Common myeloid progenitor, CD34-positive (primary cell): Measurements from ENCODE around the gene PTPRG.

ENCODE experiments used
- CTCF ChIA-PET: fragments of 350-600 bp; sonication (Branson Sonifier 250); formaldehyde crosslinking; loops from one replicate; lab custom pipeline; 2021; ENCODE audit warnings: antibody characterized with exemption; lab: Charles Lee
- POLR2A ChIA-PET: fragments of 350-600 bp; sonication (Branson Sonifier 250); formaldehyde crosslinking; loops from one replicate; lab custom pipeline; 2021; ENCODE audit warnings: antibody characterized with exemption; lab: Charles Lee
- DNase-seq, 3 donors: peaks; one replicate each; pipeline versions ENCODE4 v3.0.0 to v3.0.0-alpha.2; 2013
- H3K27ac ChIP-seq, 2 experiments: 1 replicate in 1 of 2; 2 replicates in 1 of 2; pipeline ENCODE4 v1.7.0; 2013; ENCODE audit warnings: inconsistent platforms in 2 of 2, low read length in 2 of 2, mild to moderate bottlenecking in 2 of 2, low read depth in 1 of 2, moderate library complexity in 1 of 2; ENCODE audit not compliant: severe bottlenecking in 2 of 2, insufficient read depth in 1 of 2, poor library complexity in 1 of 2
- H3K27me3 ChIP-seq, 5 experiments: replicated peaks in 2 of 5; 1 replicate in 3 of 5; 2 replicates in 2 of 5; pipeline versions ENCODE4 v1.6.1 to v1.7.0; 2013; ENCODE audit warnings: low read length in 4 of 5, mild to moderate bottlenecking in 2 of 5, moderate library complexity in 2 of 5, inconsistent platforms in 1 of 5; ENCODE audit not compliant: insufficient read depth in 5 of 5, control insufficient read depth in 4 of 5
- H3K36me3 ChIP-seq, 4 experiments: 1 replicate in 2 of 4; 2 replicates in 2 of 4; pipeline versions ENCODE4 v1.6.1 to v1.7.0; 2013; ENCODE audit warnings: low read length in 3 of 4, control low read depth in 1 of 4, mild to moderate bottlenecking in 1 of 4; ENCODE audit not compliant: control insufficient read depth in 4 of 4, insufficient read depth in 4 of 4
- H3K4me1 ChIP-seq, 4 experiments: 1 replicate in 3 of 4; 2 replicates in 1 of 4; pipeline versions ENCODE4 v1.6.1 to v1.7.1; 2013; ENCODE audit warnings: low read length in 3 of 4, mild to moderate bottlenecking in 3 of 4, control low read depth in 1 of 4, inconsistent platforms in 1 of 4, moderate library complexity in 1 of 4; ENCODE audit not compliant: control insufficient read depth in 4 of 4, insufficient read depth in 4 of 4; ENCODE audit errors: control extremely low read depth in 1 of 4
- H3K4me3 ChIP-seq, 7 experiments: 1 replicate in 4 of 7; 2 replicates in 3 of 7; pipeline versions ENCODE4 v1.5.1 to v1.7.0; 2013; ENCODE audit warnings: mild to moderate bottlenecking in 7 of 7, low read length in 6 of 7, moderate library complexity in 6 of 7, inconsistent platforms in 2 of 7, low read depth in 2 of 7, control low read depth in 1 of 7; ENCODE audit not compliant: insufficient read depth in 4 of 7, control insufficient read depth in 1 of 7; ENCODE audit errors: extremely low read depth in 1 of 7
- H3K9me3 ChIP-seq, 5 experiments: 1 replicate in 4 of 5; 2 replicates in 1 of 5; pipeline versions ENCODE4 v1.6.1 to v1.7.1; 2013; ENCODE audit warnings: low read length in 4 of 5, mild to moderate bottlenecking in 2 of 5, inconsistent platforms in 1 of 5, low read depth in 1 of 5, moderate library complexity in 1 of 5; ENCODE audit not compliant: control insufficient read depth in 4 of 5, insufficient read depth in 2 of 5; ENCODE audit errors: control extremely low read depth in 1 of 5
- WGBS: methylation state at CpG from one replicate; pipeline ENCODE4 v1.1.5; 2013; ENCODE audit not compliant: insufficient coverage; 5-methylcytosine and 5-hydroxymethylcytosine counted together

Gene PTPRG

GRCh38 chr3:61595288-61595687 lies 33.9 kb downstream of the PTPRG start:
- ChIA-PET POLR2A (no interaction called here), CTCF (no interaction called here)
- no peak for DNase-seq
- H3K4me1 ChIP-seq: no peaks in the 10 kb centered on the region
- no peaks in the 10 kb centered on the region for H3K9me3 ChIP-seq
- WGBS: 38% methylated on average over 1 of the region's 1 CpG
- no peaks in the 10 kb centered on the region for H3K36me3 ChIP-seq
- H3K27ac ChIP-seq: no peak overlapping the region
- H3K4me3 ChIP-seq: no peak overlapping the region
- no peaks in the 10 kb centered on the region for H3K27me3 ChIP-seq

DNA sequence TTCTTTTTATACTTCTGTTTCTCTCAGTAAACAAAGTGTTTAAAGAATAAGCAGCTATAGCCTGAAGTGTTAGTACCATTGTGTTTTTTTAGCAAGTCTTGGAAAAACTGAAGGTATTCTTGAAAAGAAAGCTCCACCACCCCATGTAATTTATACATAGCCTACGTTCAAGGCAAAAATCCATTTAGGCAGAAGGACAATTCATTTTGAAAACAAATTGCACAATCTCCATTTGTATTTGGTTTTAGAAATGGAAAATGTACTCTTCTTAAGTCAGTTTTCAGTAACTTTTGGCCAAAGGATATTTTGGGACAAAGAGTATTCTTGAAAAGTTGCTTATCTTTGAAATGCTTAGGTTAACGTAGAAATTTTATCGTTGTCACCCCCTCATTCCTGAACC lies 34.5 kb downstream of the PTPRG start:
- Histone ChIP-seq H3K9me3 (no peaks in the 10 kb centered on the region), H3K36me3 (no peaks in the 10 kb centered on the region), H3K4me1 (no peaks in the 10 kb centered on the region), H3K27ac (no peak overlapping the region), H3K27me3 (no peaks in the 10 kb centered on the region), H3K4me3 (no peak overlapping the region)
- ChIA-PET CTCF (no interaction called here), POLR2A (no interaction called here)
- no peak for DNase-seq
- no CpG with 5 or more reads among the region's 3 CpGs for WGBS

DNA sequence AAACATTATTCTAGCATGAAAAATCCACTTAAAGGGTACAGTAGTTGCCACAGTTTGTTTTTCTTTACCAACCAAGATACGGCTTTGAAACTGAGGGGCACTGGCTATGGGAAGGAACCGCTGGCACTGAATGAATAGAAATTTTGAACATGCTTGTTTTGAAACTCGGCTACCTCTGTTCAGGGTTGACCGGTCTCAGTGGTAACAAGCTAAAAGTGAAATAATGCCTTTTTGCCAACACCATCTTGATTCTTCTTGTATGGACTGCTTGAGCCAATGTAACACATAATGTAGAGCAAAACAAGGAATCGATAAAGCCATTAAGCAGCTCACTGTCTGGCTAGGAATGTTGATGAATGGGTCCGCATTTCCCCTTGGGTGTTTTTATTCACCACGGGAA lies 36.5 kb downstream of the PTPRG start:
- CTCF ChIA-PET: no interaction called here
- H3K9me3 ChIP-seq: no peaks in the 10 kb centered on the region
- WGBS: 91% methylated on average over 5 of the region's 7 CpGs

DNA sequence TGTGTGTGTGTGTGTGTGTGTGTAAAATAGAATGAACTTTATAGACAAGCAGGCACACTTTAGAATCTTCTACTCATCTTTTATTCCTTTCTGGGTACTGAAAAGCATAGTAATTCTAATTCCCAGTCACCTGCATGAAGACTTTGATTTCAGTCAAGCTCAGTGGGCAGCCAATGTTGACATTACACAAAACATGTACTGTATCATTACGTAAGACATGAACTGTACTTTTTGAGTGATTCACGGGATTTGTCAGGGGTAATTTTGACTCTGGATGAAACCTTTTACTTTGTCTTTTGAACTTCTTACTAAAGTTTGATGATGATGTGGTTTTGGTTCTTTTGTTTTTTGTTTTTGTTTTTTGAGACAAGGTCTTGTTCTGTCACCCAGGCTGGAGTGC lies 38.8 kb downstream of the PTPRG start:
- no peaks in the 10 kb centered on the region for H3K36me3 ChIP-seq
- no peaks in the 10 kb centered on the region for H3K4me1 ChIP-seq
- H3K4me3 ChIP-seq: no peak overlapping the region
- H3K27ac ChIP-seq: no peak overlapping the region
- WGBS: 100% methylated on average over 2 of the region's 2 CpGs
- no peaks in the 10 kb centered on the region for H3K27me3 ChIP-seq
- peaks cover 0 to 2% (median 0%) of the 10 kb centered on the region in 5 experiments for H3K9me3 ChIP-seq
- ChIA-PET POLR2A (no interaction called here), CTCF (no interaction called here)
- no peak for DNase-seq

More for the DNA sequence above, 36.5 kb downstream of the PTPRG start:
- Histone ChIP-seq H3K36me3 (no peaks in the 10 kb centered on the region), H3K4me3 (no peak overlapping the region), H3K27me3 (no peaks in the 10 kb centered on the region), H3K4me1 (no peaks in the 10 kb centered on the region), H3K27ac (no peak overlapping the region)
- POLR2A ChIA-PET: no interaction called here
- no peak for DNase-seq

DNA sequence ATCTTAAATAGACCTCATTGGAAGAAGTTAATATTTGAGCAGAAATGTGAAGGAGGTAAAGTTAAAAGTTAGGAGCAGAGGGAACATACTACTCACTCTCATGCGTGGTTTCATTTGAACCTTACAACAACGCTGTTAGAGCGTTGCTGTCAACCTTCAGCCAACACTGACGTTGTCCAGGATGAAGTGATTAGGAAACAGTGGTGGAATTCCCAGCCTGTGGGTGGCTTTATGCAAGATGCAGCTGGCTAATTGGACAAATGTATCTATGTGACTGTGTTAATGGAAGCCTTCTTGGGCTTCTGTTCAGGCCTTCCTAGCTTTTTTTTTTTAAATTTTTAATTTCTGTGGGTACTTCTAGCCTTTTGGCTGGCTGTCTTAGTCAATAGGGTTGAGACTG lies 40.5 kb downstream of the PTPRG start:
- WGBS: 100% methylated on average over 4 of the region's 4 CpGs
- CTCF ChIA-PET: no interaction called here

GRCh38 chr3:61602466-61602865 lies 41.1 kb downstream of the PTPRG start:
- DNase-seq: no peak

More for the DNA sequence above, 40.5 kb downstream of the PTPRG start:
- H3K4me1 ChIP-seq: no peaks in the 10 kb centered on the region
- H3K9me3 ChIP-seq: peaks cover 0 to 2% (median 0%) of the 10 kb centered on the region in 5 experiments
- H3K27ac ChIP-seq: no peak overlapping the region
- H3K36me3 ChIP-seq: no peaks in the 10 kb centered on the region
- H3K4me3 ChIP-seq: no peak overlapping the region
- no peak for DNase-seq
- POLR2A ChIA-PET: no interaction called here
- H3K27me3 ChIP-seq: no peaks in the 10 kb centered on the region

DNA sequence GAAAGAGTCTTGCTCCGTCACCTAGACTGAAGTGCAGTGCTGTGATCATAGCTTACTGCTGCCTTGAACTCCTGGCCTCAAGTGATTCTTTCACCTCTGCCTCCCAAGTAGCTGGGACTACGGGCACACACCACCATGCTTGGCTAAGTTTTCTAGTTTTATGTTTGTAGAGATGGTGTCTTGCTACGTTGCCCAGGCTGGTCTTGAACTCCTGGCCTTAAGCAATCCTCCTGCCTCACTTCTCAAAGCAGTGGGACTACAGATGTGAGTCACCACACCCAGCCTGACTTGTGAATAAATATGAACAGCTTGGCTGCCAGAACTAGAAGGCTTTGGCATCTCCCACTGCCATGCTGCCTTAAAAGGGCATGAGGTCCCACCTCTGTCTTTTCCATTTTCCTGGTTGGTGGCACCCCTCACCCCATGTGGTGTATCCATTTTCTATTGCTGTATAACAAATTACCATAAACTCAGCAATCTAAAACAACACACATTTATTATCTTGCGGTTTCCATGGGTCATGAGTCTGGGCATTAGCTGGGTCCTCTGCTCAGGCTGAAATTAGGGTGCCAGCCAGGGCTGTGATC lies 44.3 kb downstream of the PTPRG start:
- 87% methylated on average over 3 of the region's 4 CpGs for WGBS
- no peaks in the 10 kb centered on the region for H3K4me1 ChIP-seq
- POLR2A ChIA-PET: no interaction called here
- CTCF ChIA-PET: interaction anchor here (1.4 kb wide), 1 partner anchor 12 kb away, joined by 3 read pairs; no protein-coding TSS in a partner anchor
- no peak for DNase-seq
- H3K4me3 ChIP-seq: no peak overlapping the region
- peaks cover 0 to 2% (median 0%) of the 10 kb centered on the region in 5 experiments for H3K9me3 ChIP-seq
- H3K36me3 ChIP-seq: no peaks in the 10 kb centered on the region
- H3K27ac ChIP-seq: no peak overlapping the region
- H3K27me3 ChIP-seq: no peaks in the 10 kb centered on the region

More at GRCh38 chr3:61602466-61602865, 41.1 kb downstream of the PTPRG start:
- no peak overlapping the region for H3K4me3 ChIP-seq
- CTCF ChIA-PET: no interaction called here
- peaks cover 0 to 2% (median 0%) of the 10 kb centered on the region in 5 experiments for H3K9me3 ChIP-seq
- no peak overlapping the region for H3K27ac ChIP-seq
- no peaks in the 10 kb centered on the region for H3K36me3 ChIP-seq
- POLR2A ChIA-PET: no interaction called here
- WGBS: 71% methylated on average over 1 of the region's 3 CpGs
- no peaks in the 10 kb centered on the region for H3K4me1 ChIP-seq
- H3K27me3 ChIP-seq: no peaks in the 10 kb centered on the region
